Neural cell (in vitro differentiated cells): ENCODE data around the gene RTP2. TPM values are rescaled to one million over a fixed set of nuclear protein-coding genes. Genes with fewer than 3 reads are reported as not detected.

Experiments used
- H2AFZ ChIP-seq: fragments of 200-600, 300-800 bp; sonication (generic), shearing (Covaris generic); 2 replicates; pipeline ENCODE4 v1.6.0; 2014; ENCODE audit warnings: low read depth, mild to moderate bottlenecking, antibody characterized with exemption, low read length, moderate library complexity
- H3F3A ChIP-seq: fragments of 200-600 bp; shearing (Covaris generic); 2 replicates; pipeline ENCODE4 v1.6.1; 2016; ENCODE audit warnings: mild to moderate bottlenecking, moderate library complexity, mixed read lengths, antibody characterized with exemption, low read length; ENCODE audit not compliant: insufficient read depth, poor library complexity, severe bottlenecking
- H3K27ac ChIP-seq: fragments of 200-600, 300-800 bp; sonication (generic), shearing (Covaris generic); 2 replicates; pipeline ENCODE4 v1.5.1; 2014; ENCODE audit warnings: mild to moderate bottlenecking, low read length, moderate library complexity
- H3K27me3 ChIP-seq: fragments of 300-800, 200-600 bp; sonication (generic), shearing (Covaris generic); 2 replicates; pipeline ENCODE4 v1.6.0; 2014; ENCODE audit warnings: mild to moderate bottlenecking, low read depth, low read length, moderate library complexity; ENCODE audit not compliant: insufficient read depth
- H3K36me3 ChIP-seq: fragments of 300-800, 200-600 bp; sonication (generic), shearing (Covaris generic); 2 replicates; pipeline ENCODE4 v1.5.1; 2014; ENCODE audit warnings: mild to moderate bottlenecking, antibody characterized with exemption, low read length, moderate library complexity; ENCODE audit not compliant: insufficient read depth
- H3K4me2 ChIP-seq: fragments of 300-800, 200-600 bp; sonication (generic), shearing (Covaris generic); 2 replicates; pipeline ENCODE4 v1.6.0; 2014; ENCODE audit warnings: mild to moderate bottlenecking, low read length
- H3K4me3 ChIP-seq: fragments of 300-800, 200-600 bp; sonication (generic), shearing (Covaris generic); 2 replicates; pipeline ENCODE4 v1.5.1; 2014; ENCODE audit warnings: mild to moderate bottlenecking, low read length, moderate library complexity
- H3K79me2 ChIP-seq: fragments of 200-600 bp; shearing (Covaris generic); replicated peaks from 2 replicates; pipeline ENCODE4 v1.6.0; 2014; ENCODE audit warnings: mild to moderate bottlenecking, low read length, moderate library complexity; ENCODE audit not compliant: insufficient read depth
- H3K9ac ChIP-seq: fragments of 300-800, 200-600 bp; sonication (generic), shearing (Covaris generic); 2 replicates; pipeline ENCODE4 v1.6.1; 2016; ENCODE audit warnings: mild to moderate bottlenecking, low read length, mixed read lengths
- H3K9me2 ChIP-seq: fragments of 200-600 bp; shearing (Covaris generic); 2 replicates; pipeline ENCODE4 v1.6.1; 2016; ENCODE audit warnings: mild to moderate bottlenecking, low read length, mixed read lengths; ENCODE audit not compliant: insufficient read depth
- H3K9me3 ChIP-seq: fragments of 200-600, 300-800 bp; sonication (generic), shearing (Covaris generic); 2 replicates; pipeline ENCODE4 v1.6.1; 2016; ENCODE audit warnings: mild to moderate bottlenecking, mixed run types, low read length, moderate library complexity, mixed read lengths
- H4K20me1 ChIP-seq: fragments of 200-600 bp; shearing (Covaris generic); 2 replicates; pipeline ENCODE4 v1.6.1; 2016; ENCODE audit warnings: mild to moderate bottlenecking, mixed run types; ENCODE audit not compliant: insufficient read depth
- CTCF ChIP-seq: fragments of 450-650 bp; IDR thresholded peaks from 2 replicates; pipeline ENCODE4 v1.5.1; 2014; ENCODE audit warnings: antibody characterized with exemption, mild to moderate bottlenecking, moderate library complexity; ENCODE audit not compliant: poor library complexity, severe bottlenecking
- EP300 ChIP-seq: fragments of 450-650 bp; conservative IDR thresholded peaks from 2 replicates; pipeline ENCODE4 v1.6.1; 2014; ENCODE audit warnings: antibody characterized with exemption, mild to moderate bottlenecking, moderate library complexity; ENCODE audit not compliant: poor library complexity, severe bottlenecking
- EZH2 ChIP-seq: fragments of 200-600, 300-800 bp; shearing (Covaris generic), sonication (generic); IDR thresholded peaks from 2 replicates; pipeline ENCODE4 v1.6.1; 2014; ENCODE audit warnings: antibody characterized with exemption, low read length, borderline replicate concordance, mild to moderate bottlenecking; ENCODE audit not compliant: insufficient read depth, poor library complexity, severe bottlenecking
- MXI1 ChIP-seq: fragments of 450-650 bp; conservative IDR thresholded peaks from 2 replicates; pipeline ENCODE4 v1.6.1; 2014; ENCODE audit warnings: antibody characterized with exemption, mild to moderate bottlenecking; ENCODE audit not compliant: poor library complexity, severe bottlenecking
- POLR2AphosphoS5 ChIP-seq: IDR thresholded peaks from 2 replicates; pipeline ENCODE4 v1.6.1; 2012
- RAD21 ChIP-seq: fragments of 450-650 bp; conservative IDR thresholded peaks from 2 replicates; pipeline ENCODE4 v1.6.1; 2014; ENCODE audit warnings: antibody characterized with exemption, mild to moderate bottlenecking, moderate library complexity
- SMC3 ChIP-seq: fragments of 450-650 bp; conservative IDR thresholded peaks from 2 replicates; pipeline ENCODE4 v1.6.1; 2014; ENCODE audit warnings: antibody characterized with exemption, mild to moderate bottlenecking, moderate library complexity; ENCODE audit not compliant: poor library complexity
- TAF1 ChIP-seq: IDR thresholded peaks from 2 replicates; pipeline ENCODE4 v1.6.1; 2012; ENCODE audit warnings: low read depth
- polyA plus RNA-seq: library from polyadenylated mRNA; depleted of rRNA; stranded (reverse); fragments of >200 nt; gene quantifications from 2 replicates; pipeline ENCODE4 v1.2.3, GENCODE V29; 2014
- TF ChIP-seq, protein P1 (sequence below): IDR thresholded peaks from 2 replicates; pipeline ENCODE4 v1.6.1; 2012; ENCODE audit warnings: borderline replicate concordance

Gene RTP2
- polyA plus RNA-seq, 1 donor from 2014 or later: not detected

DNA sequence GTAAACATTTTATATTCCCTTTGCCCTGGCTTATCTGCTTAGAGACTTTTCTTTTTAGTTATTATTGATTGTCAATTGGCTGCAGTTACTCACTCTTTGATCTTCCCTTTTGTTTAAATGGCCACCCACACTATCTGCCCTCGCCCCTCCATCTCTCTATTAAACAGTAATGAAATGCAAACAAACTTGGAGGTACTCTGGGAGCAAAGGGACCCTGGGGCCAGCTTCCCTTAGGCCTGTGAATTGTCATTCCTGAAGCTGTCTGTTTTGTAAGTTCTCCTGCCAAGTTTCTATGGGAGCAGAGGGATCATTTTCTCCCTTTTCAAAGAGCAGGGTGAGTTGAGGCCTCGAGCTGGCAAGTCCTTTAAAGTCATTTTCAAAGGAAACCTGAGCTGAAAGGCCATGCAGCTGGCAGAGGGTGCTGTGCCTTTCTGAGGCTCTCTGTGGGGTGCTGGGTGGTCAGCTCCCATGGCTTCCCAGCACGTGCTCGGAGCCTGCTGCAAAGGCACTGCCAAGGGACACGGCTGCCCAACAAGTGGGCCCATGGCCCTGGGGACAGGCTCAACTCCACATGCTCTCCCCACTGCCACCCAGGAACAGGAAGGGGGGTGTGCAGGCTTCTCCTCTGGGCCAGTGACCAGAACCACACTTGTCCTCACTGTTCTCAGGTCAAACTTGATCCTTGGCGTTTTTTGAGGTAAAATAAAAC is 17.4 kb upstream of the RTP2 start:
- H3K36me3 ChIP-seq: no peaks in the 10 kb centered on the region
- no peaks in the 10 kb centered on the region for H3K9me2 ChIP-seq
- no peaks in the 10 kb centered on the region for H4K20me1 ChIP-seq
- H2AFZ ChIP-seq: no peak overlapping the region
- H3K4me3 ChIP-seq: no peak overlapping the region
- H3K27me3 ChIP-seq: no peaks in the 10 kb centered on the region
- no peaks in the 10 kb centered on the region for H3K79me2 ChIP-seq
- H3K9me3 ChIP-seq: no peaks in the 10 kb centered on the region
- no peak overlapping the region for H3K9ac ChIP-seq
- TF ChIP-seq CTCF (no peak), EZH2 (no peak), MXI1 (no peak), TAF1 (no peak), SMC3 (no peak), POLR2AphosphoS5 (no peak), RAD21 (no peak), EP300 (no peak)
- TF ChIP-seq, protein P1, sequence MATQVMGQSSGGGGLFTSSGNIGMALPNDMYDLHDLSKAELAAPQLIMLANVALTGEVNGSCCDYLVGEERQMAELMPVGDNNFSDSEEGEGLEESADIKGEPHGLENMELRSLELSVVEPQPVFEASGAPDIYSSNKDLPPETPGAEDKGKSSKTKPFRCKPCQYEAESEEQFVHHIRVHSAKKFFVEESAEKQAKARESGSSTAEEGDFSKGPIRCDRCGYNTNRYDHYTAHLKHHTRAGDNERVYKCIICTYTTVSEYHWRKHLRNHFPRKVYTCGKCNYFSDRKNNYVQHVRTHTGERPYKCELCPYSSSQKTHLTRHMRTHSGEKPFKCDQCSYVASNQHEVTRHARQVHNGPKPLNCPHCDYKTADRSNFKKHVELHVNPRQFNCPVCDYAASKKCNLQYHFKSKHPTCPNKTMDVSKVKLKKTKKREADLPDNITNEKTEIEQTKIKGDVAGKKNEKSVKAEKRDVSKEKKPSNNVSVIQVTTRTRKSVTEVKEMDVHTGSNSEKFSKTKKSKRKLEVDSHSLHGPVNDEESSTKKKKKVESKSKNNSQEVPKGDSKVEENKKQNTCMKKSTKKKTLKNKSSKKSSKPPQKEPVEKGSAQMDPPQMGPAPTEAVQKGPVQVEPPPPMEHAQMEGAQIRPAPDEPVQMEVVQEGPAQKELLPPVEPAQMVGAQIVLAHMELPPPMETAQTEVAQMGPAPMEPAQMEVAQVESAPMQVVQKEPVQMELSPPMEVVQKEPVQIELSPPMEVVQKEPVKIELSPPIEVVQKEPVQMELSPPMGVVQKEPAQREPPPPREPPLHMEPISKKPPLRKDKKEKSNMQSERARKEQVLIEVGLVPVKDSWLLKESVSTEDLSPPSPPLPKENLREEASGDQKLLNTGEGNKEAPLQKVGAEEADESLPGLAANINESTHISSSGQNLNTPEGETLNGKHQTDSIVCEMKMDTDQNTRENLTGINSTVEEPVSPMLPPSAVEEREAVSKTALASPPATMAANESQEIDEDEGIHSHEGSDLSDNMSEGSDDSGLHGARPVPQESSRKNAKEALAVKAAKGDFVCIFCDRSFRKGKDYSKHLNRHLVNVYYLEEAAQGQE: no peak
- no peak overlapping the region for H3K4me2 ChIP-seq
- no peaks in the 10 kb centered on the region for H3F3A ChIP-seq
- no peak overlapping the region for H3K27ac ChIP-seq

DNA sequence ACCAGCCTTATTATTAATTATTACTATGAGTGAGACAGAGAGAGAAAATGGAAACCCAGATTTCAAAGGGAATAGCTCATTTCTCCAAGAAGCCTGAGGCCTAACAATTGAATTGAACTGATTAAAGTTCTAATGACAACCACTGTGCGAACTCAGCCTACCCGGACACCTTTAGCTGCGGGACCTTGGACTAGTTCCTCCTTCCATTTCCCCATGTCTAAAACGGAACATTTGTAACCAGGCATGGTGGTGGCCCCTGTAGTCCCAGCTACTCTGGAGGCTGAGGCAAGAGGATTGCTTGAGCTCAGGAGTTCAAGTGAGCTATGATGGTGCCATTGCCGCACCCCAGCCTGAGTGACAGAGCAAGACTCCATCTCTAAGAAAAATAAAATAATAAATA is 16.4 kb upstream of the RTP2 start:
- no peak overlapping the region for H3K4me2 ChIP-seq
- no peaks in the 10 kb centered on the region for H4K20me1 ChIP-seq

More for the DNA sequence above, 16.4 kb upstream of the RTP2 start:
- Histone ChIP-seq H3K79me2 (no peaks in the 10 kb centered on the region), H3K4me3 (no peak overlapping the region), H3K36me3 (no peaks in the 10 kb centered on the region), H2AFZ (no peak overlapping the region), H3K9ac (no peak overlapping the region), H3F3A (no peaks in the 10 kb centered on the region), H3K27me3 (no peaks in the 10 kb centered on the region), H3K9me2 (no peaks in the 10 kb centered on the region), H3K27ac (no peak overlapping the region), H3K9me3 (no peaks in the 10 kb centered on the region)
- TF ChIP-seq POLR2AphosphoS5 (no peak), RAD21 (no peak), EP300 (no peak), CTCF (no peak), TAF1 (no peak), SMC3 (no peak), EZH2 (no peak), MXI1 (no peak)
- TF ChIP-seq, protein P1: no peak
